GM18526 (cell line): ENCODE results near the gene PCDHA4.

Experiments
- POLR2A ChIP-seq: IDR thresholded peaks from 3 replicates; pipeline ENCODE4 v1.6.1; 2011; ENCODE audit not compliant: insufficient read length; ENCODE audit errors: extremely low read depth

The PCDHA4 gene

GRCh38 chr5:140806834-140807775, at the start of gene PCDHA4:
PCDHA4 (plus strand) TSS chr5:140807068.
- TF ChIP-seq POLR2A = no peak

GRCh38 chr5:140764177-140764973, 42.5 kb upstream of the PCDHA4 start:
- no peak for TF ChIP-seq POLR2A

- TF ChIP-seq POLR2A = no peak
These were observed 39.4 kb upstream of the PCDHA4 start for GRCh38 chr5:140767444-140767843.

GRCh38 chr5:140780512-140780911, 26.4 kb upstream of the PCDHA4 start:
- TF ChIP-seq POLR2A = no peak

DNA sequence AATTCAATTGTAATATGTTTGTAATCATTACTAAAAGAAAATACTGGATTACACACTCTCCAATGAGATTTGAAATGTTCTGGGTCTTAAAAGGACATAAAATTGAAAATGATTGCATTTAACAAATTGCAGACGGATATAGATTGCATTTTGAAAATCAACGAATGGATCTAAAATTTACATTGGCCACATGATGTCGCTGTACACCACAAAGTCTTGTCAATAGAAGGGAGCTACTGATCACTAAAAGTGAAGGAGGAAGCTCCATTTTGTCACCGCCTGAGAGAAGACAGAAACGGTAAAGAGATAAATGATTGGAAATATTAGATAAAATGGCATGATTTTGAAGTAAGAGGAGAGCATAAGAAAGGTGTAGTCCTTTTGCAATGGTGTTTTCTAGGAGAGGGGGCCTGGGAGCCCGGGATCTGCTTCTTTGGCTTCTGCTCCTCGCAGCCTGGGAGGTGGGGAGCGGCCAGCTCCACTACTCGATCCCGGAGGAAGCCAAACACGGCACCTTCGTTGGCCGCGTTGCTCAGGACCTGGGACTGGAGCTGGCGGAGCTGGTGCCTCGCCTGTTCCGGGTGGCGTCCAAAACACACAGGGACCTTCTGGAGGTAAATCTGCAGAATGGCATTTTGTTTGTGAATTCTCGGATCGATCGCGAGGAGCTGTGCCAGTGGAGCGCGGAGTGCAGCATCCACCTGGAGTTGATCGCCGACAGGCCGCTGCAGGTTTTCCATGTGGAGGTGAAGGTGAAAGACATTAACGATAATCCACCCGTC, 20.8 kb upstream of the PCDHA4 start, which contains the start of gene PCDHA1:
PCDHA1 (plus strand) TSS at position 236 of the 782 bp plus-strand sequence.
- no peak for TF ChIP-seq POLR2A

DNA sequence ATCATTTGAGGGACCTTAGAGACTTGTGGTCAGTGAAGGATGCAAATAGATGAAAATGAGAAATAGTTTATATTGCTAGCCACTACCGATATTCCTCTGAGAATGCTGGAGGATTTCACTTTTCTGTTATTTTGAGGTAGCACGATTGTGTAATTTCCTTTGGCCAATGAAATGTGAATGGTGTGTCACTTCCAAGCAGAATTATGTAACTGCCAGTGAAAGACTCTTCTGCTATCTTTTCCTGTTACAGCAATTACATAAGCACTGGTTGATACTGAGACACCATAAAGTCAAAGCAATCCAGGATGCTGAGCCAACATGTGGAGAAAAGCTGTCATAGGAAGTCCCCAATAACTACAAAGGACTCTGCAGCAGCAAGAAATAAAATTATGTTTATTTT, 15.8 kb upstream of the PCDHA4 start:
- no peak for TF ChIP-seq POLR2A

- no peak for TF ChIP-seq POLR2A
These were observed 12.1 kb upstream of the PCDHA4 start, which contains the start of gene PCDHA2 for GRCh38 chr5:140794595-140795258. PCDHA2 (plus strand) TSS chr5:140794852.

GRCh38 chr5:140795259-140795641, 11.6 kb upstream of the PCDHA4 start:
- TF ChIP-seq POLR2A = no peak

- no peak for TF ChIP-seq POLR2A
These were observed 10.2 kb upstream of the PCDHA4 start for GRCh38 chr5:140796718-140797095.

- no peak for TF ChIP-seq POLR2A
These were observed 5.9 kb upstream of the PCDHA4 start, which contains the start of gene PCDHA3 for GRCh38 chr5:140800816-140801493. PCDHA3 (plus strand) TSS chr5:140801057.

GRCh38 chr5:140801494-140801841, 5.4 kb upstream of the PCDHA4 start:
- TF ChIP-seq POLR2A = no peak

- no peak for TF ChIP-seq POLR2A
These were observed 4.0 kb upstream of the PCDHA4 start for GRCh38 chr5:140802781-140803271.

DNA sequence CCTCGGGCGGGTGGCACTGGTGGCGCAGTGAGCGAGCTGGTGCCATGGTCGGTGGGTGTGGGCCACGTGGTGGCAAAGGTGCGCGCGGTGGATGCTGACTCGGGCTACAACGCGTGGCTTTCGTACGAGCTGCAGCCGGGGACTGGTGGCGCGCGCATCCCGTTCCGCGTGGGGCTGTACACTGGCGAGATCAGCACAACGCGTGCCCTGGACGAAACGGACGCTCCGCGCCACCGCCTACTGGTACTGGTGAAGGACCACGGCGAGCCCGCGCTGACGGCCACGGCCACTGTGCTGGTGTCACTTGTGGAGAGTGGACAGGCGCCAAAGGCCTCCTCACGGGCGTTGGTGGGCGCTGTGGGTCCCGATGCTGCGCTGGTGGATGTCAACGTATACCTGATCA, 2.0 kb downstream of the PCDHA4 start:
- no peak for TF ChIP-seq POLR2A

DNA sequence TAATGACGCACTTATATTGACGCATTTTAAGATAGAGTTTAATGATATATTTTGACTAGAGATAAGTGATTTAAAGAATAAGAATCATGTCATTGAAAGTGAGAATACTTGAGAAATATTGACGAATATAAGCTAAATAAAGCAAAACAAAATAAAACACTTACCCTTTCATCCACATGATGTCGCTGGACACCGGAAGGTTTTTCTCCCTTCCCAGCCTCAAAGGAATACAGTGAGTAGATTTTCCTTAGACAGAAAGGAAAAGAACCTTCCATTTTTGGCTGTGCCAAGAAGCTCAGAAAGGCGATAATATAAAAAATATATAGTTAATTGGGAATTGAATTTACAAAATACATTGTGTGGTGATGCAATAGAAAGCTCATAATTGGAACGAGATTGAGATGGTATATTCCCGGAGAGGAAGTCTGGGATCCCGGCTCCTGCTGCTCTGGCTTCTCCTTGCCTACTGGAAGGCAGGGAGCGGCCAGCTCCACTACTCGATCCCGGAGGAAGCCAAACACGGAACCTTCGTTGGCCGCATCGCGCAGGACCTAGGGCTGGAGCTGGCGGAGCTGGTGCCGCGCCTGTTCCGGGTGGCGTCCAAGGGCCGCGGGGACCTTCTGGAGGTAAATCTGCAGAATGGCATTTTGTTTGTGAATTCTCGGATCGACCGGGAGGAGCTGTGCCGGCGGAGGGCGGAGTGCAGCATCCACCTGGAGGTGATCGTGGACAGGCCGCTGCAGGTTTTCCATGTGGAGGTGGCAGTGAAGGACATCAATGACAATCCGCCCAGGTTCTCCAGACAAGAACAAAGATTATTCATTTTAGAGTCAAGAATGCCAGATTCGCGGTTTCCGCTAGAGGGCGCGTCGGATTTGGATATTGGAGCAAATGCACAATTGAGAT, 14.8 kb downstream of the PCDHA4 start, which contains the start of gene PCDHA5:
PCDHA5 (plus strand) TSS at position 239 of the 906 bp plus-strand sequence.
- no peak for TF ChIP-seq POLR2A
